Activated CD8-positive, alpha-beta memory T cell treated with anti-CD3 and anti-CD28 coated beads, Interleukin-2, amount 50 U/mL, for 1 hour (primary cell): ENCODE measurements around the gene RBM14.
"Not testable (repeated sequence)": the region's sequence is repeated elsewhere in the genome, so short reads cannot be mapped to it uniquely, and the experiment has no call there.

Experiments used
- DNase-seq: peaks from one replicate; pipeline ENCODE4 v3.0.0-alpha.2; 2020; ENCODE audit errors: extremely low read depth

Gene RBM14

GRCh38 chr11:66595245-66595904 lies 21.1 kb upstream of the RBM14 start:
- DNase-seq: no peak

- no peak for DNase-seq
Observed at GRCh38 chr11:66598993-66599392, 17.4 kb upstream of the RBM14 start.

- no peak for DNase-seq
Observed at GRCh38 chr11:66600219-66600618, 16.2 kb upstream of the RBM14 start.

GRCh38 chr11:66600631-66601233 lies 15.7 kb upstream of the RBM14 start:
- no peak for DNase-seq

GRCh38 chr11:66603072-66603471 lies 13.4 kb upstream of the RBM14 start:
- no peak for DNase-seq

GRCh38 chr11:66604155-66604554 lies 12.3 kb upstream of the RBM14 start:
- no peak for DNase-seq

GRCh38 chr11:66606608-66607007 lies 9.8 kb upstream of the RBM14 start:
- DNase-seq: not testable (repeated sequence)

- DNase-seq: no peak
Observed at GRCh38 chr11:66607126-66607834, 9.2 kb upstream of the RBM14 start.

- DNase-seq: no peak
Observed at GRCh38 chr11:66609721-66610617, 6.5 kb upstream of the RBM14 start.

- DNase-seq: no peak
Observed at GRCh38 chr11:66612458-66612857, 4.0 kb upstream of the RBM14 start.

GRCh38 chr11:66614073-66614472 lies 2.4 kb upstream of the RBM14 start:
- no peak for DNase-seq

- DNase-seq: no peak
Observed at GRCh38 chr11:66617155-66617834, 865 bp downstream of the RBM14 start.

GRCh38 chr11:66619080-66619554 lies 2.7 kb downstream of the RBM14 start:
- peak; percentile 34 for DNase-seq

- DNase-seq: no peak
Observed at GRCh38 chr11:66624450-66624849, 8.0 kb downstream of the RBM14 start.

GRCh38 chr11:66625041-66625751 lies 8.8 kb downstream of the RBM14 start:
- DNase-seq: no peak

- DNase-seq: no peak
Observed at GRCh38 chr11:66625752-66626149, 9.3 kb downstream of the RBM14 start.

GRCh38 chr11:66626382-66626781 lies 10.0 kb downstream of the RBM14 start:
- no peak for DNase-seq

- DNase-seq: no peak
Observed at GRCh38 chr11:66626926-66627325, 10.5 kb downstream of the RBM14 start.

GRCh38 chr11:66628061-66628603 lies 11.7 kb downstream of the RBM14 start:
- DNase-seq: no peak

- no peak for DNase-seq
Observed at GRCh38 chr11:66629356-66629755, 12.9 kb downstream of the RBM14 start.
